GM12875 (cell line): ENCODE results near the gene PALD1.
A peak's percentile ranks its signal among the peaks of the same experiment; 100 is the strongest.

ENCODE experiments used
- H3K4me3 ChIP-seq: one replicate; pipeline ENCODE4 v1.5.1; 2011; ENCODE audit warnings: low read depth, low read length, control low read depth
- TF ChIP-seq, protein P1 (sequence below): IDR thresholded peaks from 2 replicates; pipeline ENCODE4 v1.5.1; 2011; ENCODE audit warnings: low read depth, mild to moderate bottlenecking, control low read depth, inconsistent platforms, low read length, moderate library complexity, borderline replicate concordance; ENCODE audit not compliant: insufficient read depth

PALD1 gene

DNA sequence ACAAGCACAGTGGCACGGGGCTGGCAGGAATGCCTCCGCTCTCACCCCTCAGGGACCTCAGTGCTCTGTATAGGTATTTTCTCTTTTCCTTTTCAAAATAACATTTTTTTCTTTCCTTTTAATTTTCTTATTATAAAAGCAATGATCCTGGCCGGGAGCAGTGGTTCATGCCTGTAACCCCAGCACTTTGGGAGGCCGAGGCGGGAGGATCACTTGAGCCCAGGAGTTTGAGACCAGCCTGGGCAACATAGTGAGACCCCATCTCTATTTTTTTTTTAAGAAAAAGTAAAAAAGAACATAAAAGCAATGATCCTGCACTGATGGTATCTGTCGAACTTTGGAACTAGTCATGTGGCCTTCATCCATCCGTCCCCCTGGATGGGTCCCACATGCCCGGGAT lies 120.8 kb downstream of the PALD1 start:
- TF ChIP-seq, protein P1, sequence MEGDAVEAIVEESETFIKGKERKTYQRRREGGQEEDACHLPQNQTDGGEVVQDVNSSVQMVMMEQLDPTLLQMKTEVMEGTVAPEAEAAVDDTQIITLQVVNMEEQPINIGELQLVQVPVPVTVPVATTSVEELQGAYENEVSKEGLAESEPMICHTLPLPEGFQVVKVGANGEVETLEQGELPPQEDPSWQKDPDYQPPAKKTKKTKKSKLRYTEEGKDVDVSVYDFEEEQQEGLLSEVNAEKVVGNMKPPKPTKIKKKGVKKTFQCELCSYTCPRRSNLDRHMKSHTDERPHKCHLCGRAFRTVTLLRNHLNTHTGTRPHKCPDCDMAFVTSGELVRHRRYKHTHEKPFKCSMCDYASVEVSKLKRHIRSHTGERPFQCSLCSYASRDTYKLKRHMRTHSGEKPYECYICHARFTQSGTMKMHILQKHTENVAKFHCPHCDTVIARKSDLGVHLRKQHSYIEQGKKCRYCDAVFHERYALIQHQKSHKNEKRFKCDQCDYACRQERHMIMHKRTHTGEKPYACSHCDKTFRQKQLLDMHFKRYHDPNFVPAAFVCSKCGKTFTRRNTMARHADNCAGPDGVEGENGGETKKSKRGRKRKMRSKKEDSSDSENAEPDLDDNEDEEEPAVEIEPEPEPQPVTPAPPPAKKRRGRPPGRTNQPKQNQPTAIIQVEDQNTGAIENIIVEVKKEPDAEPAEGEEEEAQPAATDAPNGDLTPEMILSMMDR = no peak
- H3K4me3 ChIP-seq = no peak overlapping the region

DNA sequence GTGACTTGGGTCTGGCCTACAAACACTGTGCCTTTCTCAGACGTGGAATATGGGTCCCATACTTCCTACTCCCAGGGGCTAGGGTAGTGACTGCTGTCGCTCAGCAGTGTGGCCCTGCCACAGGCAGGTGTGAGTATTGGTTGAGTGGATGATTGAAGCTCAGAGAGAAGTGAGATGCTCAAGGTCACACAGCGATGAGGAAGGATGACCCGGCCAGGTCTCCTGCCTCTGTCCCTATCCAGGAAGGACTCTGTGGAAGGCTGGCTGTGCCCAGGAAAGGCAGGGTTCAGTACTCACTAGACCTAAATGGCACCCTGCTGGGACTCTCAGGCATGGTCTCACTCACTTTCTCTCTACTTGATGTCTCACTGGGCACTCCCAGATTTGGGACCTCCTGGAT lies 121.2 kb downstream of the PALD1 start:
- no peak overlapping the region for H3K4me3 ChIP-seq
- TF ChIP-seq, protein P1 = no peak

DNA sequence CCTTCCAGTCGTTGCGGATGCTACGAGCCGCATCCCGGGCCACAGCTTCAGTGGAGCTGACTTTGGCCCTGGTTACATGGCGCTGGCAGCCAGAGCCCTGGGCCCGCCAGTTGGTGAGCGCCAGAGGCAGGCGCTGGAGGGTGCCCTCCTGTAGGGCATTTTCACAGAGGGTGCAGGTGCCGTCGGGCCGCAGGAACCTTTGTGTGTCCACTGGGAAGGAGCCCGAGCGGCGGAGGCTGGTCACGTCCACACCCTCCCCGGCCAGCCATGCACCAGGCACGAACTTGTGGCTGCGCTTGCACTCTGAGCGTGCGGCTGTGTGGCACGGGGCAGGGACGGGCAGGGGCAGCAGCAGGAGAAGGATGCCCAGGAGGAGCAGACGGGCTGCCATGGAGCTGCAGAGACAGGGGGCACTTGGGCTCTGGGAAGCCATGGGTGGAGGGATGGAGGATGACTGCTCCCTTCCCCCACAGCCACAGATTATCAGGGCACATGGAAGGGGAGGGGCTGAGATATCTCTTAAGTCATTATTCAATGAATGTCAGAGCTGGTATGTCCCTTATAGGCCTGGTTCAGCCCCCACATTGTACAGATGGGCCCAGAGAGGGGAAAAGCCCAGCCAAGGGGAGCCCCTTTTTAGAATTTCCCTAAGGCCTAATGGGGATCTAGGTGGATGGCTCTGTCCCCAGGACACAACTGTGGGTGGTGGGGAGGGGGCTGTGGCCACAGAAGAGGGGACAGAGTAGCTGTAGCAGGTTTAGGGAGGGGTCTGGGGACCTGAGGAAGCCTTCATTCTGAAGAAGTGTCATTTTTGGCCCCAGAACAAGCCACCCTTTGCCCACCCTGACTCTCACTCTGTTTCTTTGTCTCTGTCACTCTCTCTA lies 122.2 kb downstream of the PALD1 start:
- TF ChIP-seq, protein P1 = no peak
- H3K4me3 ChIP-seq = no peak overlapping the region

DNA sequence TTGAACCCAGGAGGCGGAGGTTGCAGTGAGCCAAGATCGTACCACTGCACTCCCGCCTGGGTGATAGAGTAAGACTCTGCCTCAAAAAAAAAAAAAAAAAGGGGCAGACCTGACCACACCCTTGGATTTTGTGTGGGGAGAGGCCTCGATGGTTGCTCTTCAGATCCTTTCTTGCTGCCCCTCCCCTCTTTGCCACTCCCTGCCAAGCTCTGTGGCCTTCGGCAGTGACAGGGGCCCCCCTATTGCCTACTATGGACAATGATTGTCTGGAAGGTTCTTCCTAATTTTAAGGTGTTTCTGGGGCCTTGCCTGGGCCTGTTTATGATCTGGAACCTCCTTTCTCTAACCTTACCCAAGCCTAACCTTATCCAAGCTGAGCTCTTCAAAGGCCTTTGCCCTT lies 123.2 kb downstream of the PALD1 start:
- TF ChIP-seq, protein P1 = no peak
- no peak overlapping the region for H3K4me3 ChIP-seq

DNA sequence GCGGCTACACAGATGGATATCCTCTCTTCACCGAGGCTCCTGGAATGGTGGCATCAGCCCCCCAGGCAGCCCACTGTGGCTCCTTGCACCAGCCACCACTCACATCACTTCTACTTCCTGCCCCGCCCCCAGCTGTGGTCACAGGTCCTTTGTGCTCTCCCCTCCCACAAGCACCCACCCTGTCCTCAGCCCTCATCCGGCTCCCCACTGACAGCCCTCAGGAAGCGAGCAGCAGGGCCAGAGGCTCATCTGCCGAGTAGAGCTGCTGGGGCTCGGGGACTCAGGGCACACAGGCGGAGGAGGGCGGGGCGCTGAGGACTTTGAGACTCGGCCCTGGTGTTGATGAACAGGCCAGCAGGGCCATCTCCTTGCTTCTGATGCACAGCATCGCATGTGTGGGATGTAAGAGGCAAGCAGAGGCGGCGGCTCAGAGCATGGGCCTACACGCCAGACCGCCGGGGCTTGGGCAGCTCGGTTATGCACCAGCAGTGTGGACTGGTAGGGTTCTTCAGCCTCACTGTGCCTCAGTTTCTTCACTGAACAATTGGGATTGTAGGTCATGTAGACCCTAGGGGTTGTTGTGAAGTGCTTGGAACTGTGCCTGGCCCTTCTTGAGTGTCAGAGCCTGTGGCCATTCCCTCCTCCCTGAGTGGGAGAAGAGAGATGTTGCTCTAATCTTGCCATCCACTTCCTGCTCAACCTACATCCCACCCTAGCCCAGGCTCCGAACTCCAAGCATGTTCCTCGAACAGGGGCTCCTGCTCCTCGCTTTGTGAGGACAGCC lies 124.3 kb downstream of the PALD1 start, which contains the start of gene PRF1:
Gene PRF1 (minus strand): TSS at position 77 of the 784 bp plus-strand sequence. CDS start 1,839 bp downstream, outside the sequence.
- peak within 1 kb of the TSS; percentile 6 for H3K4me3 ChIP-seq
- TF ChIP-seq, protein P1 = no peak

DNA sequence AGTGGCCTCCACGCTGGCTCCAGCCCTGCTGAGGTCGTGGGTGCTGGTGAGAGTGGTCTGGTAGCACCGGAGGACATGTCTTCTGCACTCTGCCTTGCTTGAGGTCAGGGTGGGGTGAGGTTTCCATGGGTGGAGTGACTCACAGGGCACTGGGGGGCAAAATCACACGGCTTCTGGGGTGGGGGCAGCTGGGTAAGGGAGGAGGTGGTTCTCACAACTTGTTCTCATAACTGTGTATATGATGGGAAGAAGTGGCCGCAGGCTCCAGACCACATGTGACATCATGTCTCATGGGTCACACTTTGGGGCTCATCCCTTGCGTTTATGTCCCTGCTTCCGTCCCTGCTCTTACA lies 124.9 kb downstream of the PALD1 start:
- H3K4me3 ChIP-seq = no peak overlapping the region
- TF ChIP-seq, protein P1 = no peak
